Mucosa of descending colon (tissue), 3 donors: ENCODE measurements around the gene SEMA4C. TPM values are rescaled to one million over a fixed set of nuclear protein-coding genes. Genes with fewer than 3 reads are reported as not detected.

Experiments used
- ATAC-seq: fragments of 200-7000 bp; cut with Tn5 transposase; one replicate; pipeline ENCODE4 v1.9.1; 2020; ENCODE audit warnings: mild to moderate bottlenecking, moderate library complexity
- DNase-seq, 3 donors: peaks; one replicate each; pipeline ENCODE4 v3.0.0-alpha.2; 2020
- H3K36me3 ChIP-seq: fragments of 200-600 bp; one replicate; pipeline ENCODE4 v1.8.0; 2021; ENCODE audit warnings: low read depth, mild to moderate bottlenecking
- H3K4me1 ChIP-seq: fragments of 200-600 bp; one replicate; pipeline ENCODE4 v1.8.0; 2021; ENCODE audit warnings: low read depth, mild to moderate bottlenecking
- H3K4me3 ChIP-seq: fragments of 200-600 bp; one replicate; pipeline ENCODE4 v1.8.0; 2021; ENCODE audit warnings: mild to moderate bottlenecking
- H3K9me3 ChIP-seq: fragments of 200-600 bp; one replicate; pipeline ENCODE4 v1.8.0; 2021; ENCODE audit warnings: mild to moderate bottlenecking
- intact Hi-C, 2 donors: fragments of 100-400 bp; cut with DNase I in 1 of 2; cut with micrococcal nuclease in 1 of 2; formaldehyde crosslinking; loops; one replicate each; pipeline versions ENCODE4 v1.11.0 to v1.11.1; 2022; cut with DNase I, micrococcal nuclease
- total RNA-seq, 3 donors: library from RNA; stranded (reverse); fragmentation: NEBNext Ultra II Directional in 2 of 3; extraction: Animal tissue kit (Norgen Biotek cat#: 25700) in 2 of 3; gene quantifications; one replicate each; pipeline versions ENCODE4 v1.2.1 to v1.2.4, GENCODE V29; 2021 to 2023
- TF ChIP-seq, protein P1 (sequence below): fragments of 200-600 bp; IDR thresholded peaks from one replicate; pipeline ENCODE4 v1.8.0; 2022; ENCODE audit warnings: antibody characterized with exemption, mild to moderate bottlenecking
- donor health status: DM: no; HTN: no; CAD: no; lungs with moderate emphysema.
- donor health status: DM: no; HTN: no; CAD: no.
- donor health status: DM: no; HTN: yes; CAD: no.

The SEMA4C gene
- total RNA-seq, 3 donors from 2014 or later = 14.4 to 83.8 (median 17.5) TPM

GRCh38 chr2:96819876-96820511, 49.9 kb downstream of the SEMA4C start:
- TF ChIP-seq, protein P1, sequence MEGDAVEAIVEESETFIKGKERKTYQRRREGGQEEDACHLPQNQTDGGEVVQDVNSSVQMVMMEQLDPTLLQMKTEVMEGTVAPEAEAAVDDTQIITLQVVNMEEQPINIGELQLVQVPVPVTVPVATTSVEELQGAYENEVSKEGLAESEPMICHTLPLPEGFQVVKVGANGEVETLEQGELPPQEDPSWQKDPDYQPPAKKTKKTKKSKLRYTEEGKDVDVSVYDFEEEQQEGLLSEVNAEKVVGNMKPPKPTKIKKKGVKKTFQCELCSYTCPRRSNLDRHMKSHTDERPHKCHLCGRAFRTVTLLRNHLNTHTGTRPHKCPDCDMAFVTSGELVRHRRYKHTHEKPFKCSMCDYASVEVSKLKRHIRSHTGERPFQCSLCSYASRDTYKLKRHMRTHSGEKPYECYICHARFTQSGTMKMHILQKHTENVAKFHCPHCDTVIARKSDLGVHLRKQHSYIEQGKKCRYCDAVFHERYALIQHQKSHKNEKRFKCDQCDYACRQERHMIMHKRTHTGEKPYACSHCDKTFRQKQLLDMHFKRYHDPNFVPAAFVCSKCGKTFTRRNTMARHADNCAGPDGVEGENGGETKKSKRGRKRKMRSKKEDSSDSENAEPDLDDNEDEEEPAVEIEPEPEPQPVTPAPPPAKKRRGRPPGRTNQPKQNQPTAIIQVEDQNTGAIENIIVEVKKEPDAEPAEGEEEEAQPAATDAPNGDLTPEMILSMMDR = no peak
- peak in 1 of 3 donors; percentile 7 for DNase-seq
- Histone ChIP-seq H3K4me3 (no peak overlapping the region), H3K36me3 (no peaks in the 10 kb centered on the region), H3K9me3 (no peaks in the 10 kb centered on the region), H3K4me1 (peaks cover 53% of the 10 kb centered on the region)
- ATAC-seq = no peak
- intact Hi-C loops = no loop called here

DNA sequence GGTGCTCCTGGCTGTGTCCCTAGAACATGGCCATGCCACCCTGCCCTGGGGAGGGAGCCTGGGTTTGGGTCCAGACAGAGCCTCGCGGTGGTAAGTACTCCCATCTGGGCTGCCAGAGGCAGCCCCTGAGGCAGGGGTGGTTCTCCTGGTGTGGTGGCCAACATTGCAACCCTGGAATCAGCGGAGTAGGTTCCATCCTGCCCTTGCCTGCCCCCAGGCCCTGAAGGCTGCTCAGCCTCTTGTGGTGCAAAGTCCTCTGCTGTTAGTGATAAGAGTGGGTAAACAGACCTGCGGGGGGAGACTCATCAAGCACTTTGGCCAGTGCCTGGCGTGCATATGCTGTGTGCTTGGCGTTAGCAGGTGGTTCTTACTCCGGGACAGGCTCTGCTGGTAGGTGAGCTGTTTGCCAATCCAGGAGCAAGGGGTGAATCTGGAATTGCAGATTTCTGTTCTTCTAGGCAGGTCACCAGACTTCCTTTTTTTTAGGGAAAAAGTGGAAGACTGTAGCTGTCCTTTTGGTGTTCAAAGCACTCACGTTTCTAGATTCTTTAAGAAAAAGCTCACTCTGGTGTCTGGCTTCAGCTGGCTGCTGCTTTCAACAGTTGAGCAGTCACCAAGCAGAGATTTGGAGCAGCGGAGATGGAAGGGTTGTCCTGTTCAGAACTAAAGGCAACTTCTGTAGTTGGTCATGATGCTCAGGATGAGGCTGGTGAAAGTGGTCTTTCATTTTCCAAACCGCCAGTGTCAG, 50.6 kb downstream of the SEMA4C start:
- ATAC-seq (peak; percentile 69), DNase-seq (peak; percentile 81 to 84 (median 83))
- Histone ChIP-seq H3K36me3 (no peaks in the 10 kb centered on the region), H3K4me1 (peaks cover 53% of the 10 kb centered on the region), H3K9me3 (no peaks in the 10 kb centered on the region), H3K4me3 (no peak overlapping the region)
- intact Hi-C loops = no loop called here
- TF ChIP-seq, protein P1 = no peak

DNA sequence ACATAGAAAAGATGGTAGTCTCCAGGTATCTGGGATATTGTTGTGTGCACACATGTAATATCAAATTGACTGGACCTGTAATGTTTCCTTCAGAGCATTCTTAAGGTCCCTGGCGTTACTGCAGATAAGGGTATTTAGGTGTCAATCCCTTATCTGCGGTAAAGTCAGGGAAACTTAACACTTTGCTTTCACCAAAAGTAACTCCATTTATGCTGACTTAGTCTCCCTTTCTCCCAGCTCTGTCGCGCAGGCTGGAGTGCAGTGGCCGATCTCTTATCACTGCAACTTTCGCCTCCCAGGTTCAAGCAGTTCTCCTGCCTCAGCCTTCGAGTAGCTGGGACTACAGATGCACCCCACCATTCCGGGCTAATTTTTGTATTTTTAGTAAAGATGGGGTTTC, 52.0 kb downstream of the SEMA4C start:
- peaks cover 46% of the 10 kb centered on the region for H3K4me1 ChIP-seq
- ATAC-seq (no peak), DNase-seq (no peak)
- H3K9me3 ChIP-seq = no peaks in the 10 kb centered on the region
- H3K4me3 ChIP-seq = no peak overlapping the region
- no peaks in the 10 kb centered on the region for H3K36me3 ChIP-seq
- TF ChIP-seq, protein P1 = no peak
- intact Hi-C loops = no loop called here

GRCh38 chr2:96816836-96817702, 52.8 kb downstream of the SEMA4C start:
- peak overlapping the region; percentile 42 for H3K4me3 ChIP-seq
- H3K36me3 ChIP-seq = no peaks in the 10 kb centered on the region
- DNase-seq (peak in 2 of 3 donors; percentile 55 to 65), ATAC-seq (no peak)
- peaks cover 46% of the 10 kb centered on the region for H3K4me1 ChIP-seq
- TF ChIP-seq, protein P1 = no peak
- intact Hi-C loops = no loop called here
- H3K9me3 ChIP-seq = no peaks in the 10 kb centered on the region

DNA sequence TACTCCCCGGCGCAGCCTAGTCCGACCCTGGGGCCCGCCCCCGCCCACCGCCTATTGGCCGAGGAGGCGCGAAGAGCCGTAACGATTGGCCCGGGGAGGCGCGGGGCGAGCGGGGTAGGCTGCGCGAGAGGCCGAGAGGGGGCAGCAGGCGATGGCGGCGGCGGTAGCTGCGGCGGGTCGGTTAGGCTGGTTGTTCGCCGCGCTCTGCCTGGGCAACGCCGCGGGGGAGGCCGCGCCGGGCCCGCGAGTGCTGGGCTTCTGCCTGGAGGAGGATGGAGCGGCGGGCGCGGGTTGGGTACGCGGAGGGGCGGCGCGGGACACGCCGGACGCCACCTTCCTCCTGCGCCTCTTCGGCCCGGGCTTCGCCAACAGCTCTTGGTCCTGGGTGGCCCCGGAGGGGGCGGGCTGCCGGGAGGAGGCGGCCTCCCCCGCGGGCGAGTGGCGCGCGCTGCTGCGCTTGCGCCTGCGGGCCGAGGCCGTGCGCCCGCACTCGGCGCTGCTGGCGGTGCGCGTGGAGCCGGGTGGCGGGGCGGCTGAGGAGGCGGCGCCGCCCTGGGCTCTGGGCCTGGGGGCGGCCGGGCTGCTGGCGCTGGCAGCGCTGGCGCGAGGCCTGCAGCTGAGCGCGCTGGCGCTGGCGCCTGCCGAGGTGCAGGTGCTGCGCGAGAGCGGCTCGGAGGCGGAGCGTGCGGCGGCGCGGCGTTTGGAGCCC, 53.6 kb downstream of the SEMA4C start, which contains the start of gene CNNM3:
CNNM3 (plus strand) TSS at position 142 of the 709 bp plus-strand sequence; CDS start at position 152, 10 bp downstream.
- Histone ChIP-seq H3K9me3 (no peaks in the 10 kb centered on the region), H3K36me3 (no peaks in the 10 kb centered on the region), H3K4me1 (peaks cover 44% of the 10 kb centered on the region), H3K4me3 (peak within 1 kb of the TSS; percentile 42)
- DNase-seq = peak; percentile 98
- TF ChIP-seq, protein P1 = peak; percentile 84
- intact Hi-C loops = no loop called here
- peak; percentile 90 for ATAC-seq
